ENCODE data around the gene LAMA5. TPM values are rescaled to one million over a fixed set of nuclear protein-coding genes. Genes with fewer than 3 reads are reported as not detected.
A peak's percentile ranks its signal among the peaks of the same experiment; 100 is the strongest.

Gene LAMA5
- polyA plus RNA-seq, 1 of the 3 experiments (the other 2 are of a cell fraction): 27.2 TPM

DNA sequence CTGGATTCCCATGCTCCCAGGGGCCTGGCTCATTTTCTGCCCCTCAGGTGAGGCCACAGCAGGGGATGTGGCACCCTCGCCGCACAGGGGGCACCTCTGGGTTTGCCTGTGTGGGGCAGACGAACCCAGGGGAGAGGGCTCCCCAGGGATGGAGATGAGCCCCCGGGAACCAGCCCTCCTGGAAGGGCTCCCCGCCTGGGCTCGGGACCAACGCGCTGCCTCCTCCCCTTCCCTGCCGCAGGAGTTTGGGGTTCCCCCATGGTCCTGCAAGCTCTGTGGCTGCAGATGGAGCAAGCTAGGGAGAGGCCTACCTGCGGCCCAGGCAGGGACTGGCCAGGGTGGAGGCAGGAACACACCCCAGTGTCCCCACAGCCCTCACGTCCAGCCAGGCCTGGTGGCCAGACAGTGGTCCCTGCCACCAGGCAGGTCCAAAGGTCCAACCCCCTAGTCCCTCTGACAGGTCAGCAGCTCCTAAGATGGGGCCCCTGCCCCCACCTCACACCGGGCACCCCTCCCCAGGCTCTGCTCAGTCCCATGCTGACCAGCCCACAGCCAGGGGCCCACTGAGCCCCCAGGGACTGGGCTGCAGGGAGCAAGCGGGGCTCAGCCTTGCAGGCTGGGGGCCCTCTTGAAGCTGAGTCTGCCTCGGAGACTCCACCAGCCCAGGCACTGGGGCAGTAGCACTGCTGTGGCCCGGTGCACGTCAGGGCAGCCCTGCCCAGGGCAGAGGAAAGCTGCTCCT is 13.7 kb downstream of the LAMA5 start:
- Histone ChIP-seq H3K4me1 (ENCODE audit: control insufficient read depth in 1 of 2, insufficient read depth in 2 of 2, low read depth in 1 of 2, low read length in 1 of 2) (peaks cover 29 to 64% of the 10 kb centered on the region in 2 experiments; a peak in 3 of 4 replicates), H3K4me3 (ENCODE audit: low read depth in 2 of 2, low read length in 1 of 2) (no peak overlapping the region), H3F3A (replicated peaks; ENCODE audit: insufficient read depth) (peaks cover 3% of the 10 kb centered on the region), H3K9ac (no peak overlapping the region), H3K27me3 (ENCODE audit: insufficient read depth) (no peaks in the 10 kb centered on the region), H3K4me2 (no peak overlapping the region), H3K79me2 (ENCODE audit: insufficient read depth) (peaks cover 11% of the 10 kb centered on the region; the same call in 1 of the 2 replicates), H3K36me3 (replicated peaks in 1 of 2; ENCODE audit: control insufficient read depth in 1 of 2, insufficient read depth in 2 of 2, low read length in 1 of 2) (peaks cover 4 to 13% of the 10 kb centered on the region in 2 experiments), H3K27ac (ENCODE audit: low read depth in 2 of 2, low read length in 1 of 2) (peak overlapping the region in 1 of 2 experiments; percentile 87; a peak in 2 of 4 replicates), H3K9me3 (no peaks in the 10 kb centered on the region), H3K9me2 (no peaks in the 10 kb centered on the region), H2AFZ (ENCODE audit: low read depth) (no peak overlapping the region), H4K20me1 (ENCODE audit: insufficient read depth) (peaks cover 14% of the 10 kb centered on the region; the same call in 1 of the 2 replicates)
- POLR2A ChIA-PET: interaction anchor here (0.9 kb wide), 1 partner anchor 50 kb away, joined by 4 read pairs; no protein-coding TSS in a partner anchor
- no peak for DNase-seq
- CTCF ChIA-PET: interaction anchor here (0.6 to 3.4 kb wide), 8 partner anchors 11 to 92 kb away, joined by 3 to 22 read pairs (median 4); partner anchors contain the start of gene LAMA5
- WGBS (ENCODE audit: low lambda C conversion rate): no CpG with 5 or more reads among the region's 16 CpGs
- TF ChIP-seq RAD21 (IDR thresholded peaks at IDR 0.05; ENCODE audit: low read length) (no peak), CTCF (IDR thresholded peaks at IDR 0.05) (no peak), RCOR1 (IDR thresholded peaks at IDR 0.05; ENCODE audit: low read length) (no peak), FOXJ3 (CRISPR knock-in tag; IDR thresholded peaks at IDR 0.05) (no peak), RFX5 (IDR thresholded peaks at IDR 0.05; ENCODE audit: low read length) (no peak), SMC3 (IDR thresholded peaks at IDR 0.05; ENCODE audit: low read depth, low read length) (no peak), FOSL2 (IDR thresholded peaks at IDR 0.05; ENCODE audit: borderline replicate concordance, low read depth) (no peak), TEAD4 (IDR thresholded peaks at IDR 0.05; ENCODE audit: borderline replicate concordance, insufficient read depth) (no peak), ELF1 (IDR thresholded peaks at IDR 0.05) (no peak), MEF2A (IDR thresholded peaks at IDR 0.05; ENCODE audit: borderline replicate concordance, low read depth) (no peak), FOXM1 (IDR thresholded peaks at IDR 0.05; ENCODE audit: low read depth) (no peak), JUND (IDR thresholded peaks at IDR 0.05) (no peak), TAF1 (IDR thresholded peaks at IDR 0.05; ENCODE audit: borderline replicate concordance, low read depth, low read length) (no peak), YY1 (IDR thresholded peaks at IDR 0.05; ENCODE audit: low read depth) (no peak)
- TF ChIP-seq, protein P1, sequence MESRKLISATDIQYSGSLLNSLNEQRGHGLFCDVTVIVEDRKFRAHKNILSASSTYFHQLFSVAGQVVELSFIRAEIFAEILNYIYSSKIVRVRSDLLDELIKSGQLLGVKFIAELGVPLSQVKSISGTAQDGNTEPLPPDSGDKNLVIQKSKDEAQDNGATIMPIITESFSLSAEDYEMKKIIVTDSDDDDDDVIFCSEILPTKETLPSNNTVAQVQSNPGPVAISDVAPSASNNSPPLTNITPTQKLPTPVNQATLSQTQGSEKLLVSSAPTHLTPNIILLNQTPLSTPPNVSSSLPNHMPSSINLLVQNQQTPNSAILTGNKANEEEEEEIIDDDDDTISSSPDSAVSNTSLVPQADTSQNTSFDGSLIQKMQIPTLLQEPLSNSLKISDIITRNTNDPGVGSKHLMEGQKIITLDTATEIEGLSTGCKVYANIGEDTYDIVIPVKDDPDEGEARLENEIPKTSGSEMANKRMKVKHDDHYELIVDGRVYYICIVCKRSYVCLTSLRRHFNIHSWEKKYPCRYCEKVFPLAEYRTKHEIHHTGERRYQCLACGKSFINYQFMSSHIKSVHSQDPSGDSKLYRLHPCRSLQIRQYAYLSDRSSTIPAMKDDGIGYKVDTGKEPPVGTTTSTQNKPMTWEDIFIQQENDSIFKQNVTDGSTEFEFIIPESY (IDR thresholded peaks at IDR 0.05; ENCODE audit: borderline replicate concordance, low read depth): no peak
- TF ChIP-seq, protein P2, sequence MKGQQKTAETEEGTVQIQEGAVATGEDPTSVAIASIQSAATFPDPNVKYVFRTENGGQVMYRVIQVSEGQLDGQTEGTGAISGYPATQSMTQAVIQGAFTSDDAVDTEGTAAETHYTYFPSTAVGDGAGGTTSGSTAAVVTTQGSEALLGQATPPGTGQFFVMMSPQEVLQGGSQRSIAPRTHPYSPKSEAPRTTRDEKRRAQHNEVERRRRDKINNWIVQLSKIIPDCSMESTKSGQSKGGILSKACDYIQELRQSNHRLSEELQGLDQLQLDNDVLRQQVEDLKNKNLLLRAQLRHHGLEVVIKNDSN (IDR thresholded peaks at IDR 0.05; ENCODE audit: borderline replicate concordance, low read depth): no peak
- TF ChIP-seq, protein P3, sequence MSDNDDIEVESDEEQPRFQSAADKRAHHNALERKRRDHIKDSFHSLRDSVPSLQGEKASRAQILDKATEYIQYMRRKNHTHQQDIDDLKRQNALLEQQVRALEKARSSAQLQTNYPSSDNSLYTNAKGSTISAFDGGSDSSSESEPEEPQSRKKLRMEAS (IDR thresholded peaks at IDR 0.05; ENCODE audit: low read depth): no peak
